ENCODE results near the gene KCNK3.

Gene KCNK3

GRCh38 chr2:26715528-26716270 lies 23.2 kb downstream of the KCNK3 start:
- no peak for DNase-seq

GRCh38 chr2:26716340-26716739 lies 23.8 kb downstream of the KCNK3 start:
- no peak for DNase-seq

DNA sequence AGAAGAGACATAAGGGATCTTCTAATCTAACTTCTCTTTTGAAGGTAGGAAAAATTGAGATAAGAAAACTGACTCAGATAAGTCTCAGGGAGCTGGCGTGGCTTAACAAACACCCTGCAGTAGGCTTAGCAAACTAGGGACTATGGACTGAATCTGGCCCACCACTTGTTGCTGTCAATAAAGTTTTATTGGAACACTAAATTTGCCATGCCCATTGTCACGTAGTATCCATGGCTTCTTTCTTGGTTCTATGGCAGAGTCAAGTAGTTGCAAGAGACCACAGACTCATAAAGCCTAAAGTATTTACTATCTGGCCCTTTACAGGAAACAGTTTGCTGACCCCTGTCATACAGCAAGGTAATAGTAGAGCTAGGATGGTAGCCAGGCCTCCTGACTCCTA lies 24.2 kb downstream of the KCNK3 start:
- no peak for DNase-seq

- DNase-seq: no peak
Measured at GRCh38 chr2:26717362-26717761, 24.8 kb downstream of the KCNK3 start.

DNA sequence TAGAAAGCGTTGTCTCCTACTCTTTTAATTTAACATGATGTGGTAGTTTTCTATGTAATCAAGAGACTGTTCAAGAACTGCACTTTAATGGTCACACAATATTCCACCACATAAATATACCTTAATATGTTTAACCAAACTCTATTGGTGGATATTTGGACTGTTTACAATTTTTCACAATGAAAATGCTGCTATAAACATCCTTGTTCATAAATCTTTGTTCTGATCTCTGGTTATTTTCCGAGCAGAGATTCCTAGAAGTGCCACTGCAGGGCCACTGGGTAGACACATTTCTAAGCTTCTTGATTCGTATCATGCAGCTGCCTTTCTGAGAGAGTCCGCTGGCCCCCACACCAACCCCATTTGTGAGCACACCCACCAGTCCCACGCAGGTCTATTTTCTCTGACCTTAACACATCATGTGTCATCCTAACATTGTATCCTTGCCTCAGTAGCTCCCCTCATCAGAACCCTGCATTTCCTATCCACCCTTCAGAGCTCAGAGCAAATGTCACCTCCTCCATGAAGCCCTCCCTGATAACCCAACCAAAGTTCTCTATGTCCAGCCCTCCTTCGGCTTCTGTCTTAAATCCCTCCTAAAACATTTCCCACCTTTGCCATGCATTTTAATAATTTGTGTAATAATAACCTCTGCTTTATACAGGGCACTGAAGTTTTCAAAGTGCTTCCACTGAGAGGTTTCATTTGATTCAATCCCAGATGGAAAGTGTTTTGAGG lies 26.6 kb downstream of the KCNK3 start:
- DNase-seq: no peak

DNA sequence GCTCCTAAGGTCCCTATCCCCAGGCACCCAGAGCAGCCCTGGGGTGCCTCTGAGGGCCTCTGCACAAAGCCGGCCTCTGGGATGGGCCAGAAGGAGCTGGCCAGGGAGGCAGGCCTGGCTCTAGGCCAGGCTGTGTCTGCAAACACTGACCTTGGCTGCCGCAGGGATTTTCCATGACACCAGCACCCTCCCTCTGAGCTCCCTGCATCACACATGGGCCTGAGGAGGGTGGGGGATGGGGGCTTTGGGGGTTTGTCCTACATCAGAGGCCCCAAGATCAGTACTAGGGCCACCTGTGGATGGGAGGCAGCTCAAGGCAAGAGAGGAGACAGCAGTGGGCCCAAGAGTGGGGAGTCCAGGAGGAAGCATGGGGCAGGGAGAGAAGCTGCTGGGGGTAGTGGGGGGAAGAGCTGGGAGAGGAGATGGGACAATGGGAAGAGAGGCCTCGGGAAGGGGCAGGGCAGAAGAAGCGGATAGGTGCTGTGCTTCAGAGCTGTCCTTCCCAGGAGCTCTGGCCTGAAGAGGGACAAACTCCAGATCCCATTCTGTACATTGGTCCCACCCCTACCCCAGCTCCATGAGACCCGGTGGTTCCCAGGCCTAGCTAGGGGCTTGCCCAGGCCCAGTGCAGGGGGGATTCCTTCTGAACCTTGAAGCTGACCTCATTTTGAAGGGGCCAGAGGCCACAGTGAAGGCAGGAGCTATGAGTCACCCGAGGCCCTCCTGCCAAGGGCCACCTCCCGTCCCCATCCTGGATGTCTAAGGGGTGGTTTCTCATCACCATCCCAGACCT lies 28.0 kb downstream of the KCNK3 start:
- peak; percentile 8 for DNase-seq

DNA sequence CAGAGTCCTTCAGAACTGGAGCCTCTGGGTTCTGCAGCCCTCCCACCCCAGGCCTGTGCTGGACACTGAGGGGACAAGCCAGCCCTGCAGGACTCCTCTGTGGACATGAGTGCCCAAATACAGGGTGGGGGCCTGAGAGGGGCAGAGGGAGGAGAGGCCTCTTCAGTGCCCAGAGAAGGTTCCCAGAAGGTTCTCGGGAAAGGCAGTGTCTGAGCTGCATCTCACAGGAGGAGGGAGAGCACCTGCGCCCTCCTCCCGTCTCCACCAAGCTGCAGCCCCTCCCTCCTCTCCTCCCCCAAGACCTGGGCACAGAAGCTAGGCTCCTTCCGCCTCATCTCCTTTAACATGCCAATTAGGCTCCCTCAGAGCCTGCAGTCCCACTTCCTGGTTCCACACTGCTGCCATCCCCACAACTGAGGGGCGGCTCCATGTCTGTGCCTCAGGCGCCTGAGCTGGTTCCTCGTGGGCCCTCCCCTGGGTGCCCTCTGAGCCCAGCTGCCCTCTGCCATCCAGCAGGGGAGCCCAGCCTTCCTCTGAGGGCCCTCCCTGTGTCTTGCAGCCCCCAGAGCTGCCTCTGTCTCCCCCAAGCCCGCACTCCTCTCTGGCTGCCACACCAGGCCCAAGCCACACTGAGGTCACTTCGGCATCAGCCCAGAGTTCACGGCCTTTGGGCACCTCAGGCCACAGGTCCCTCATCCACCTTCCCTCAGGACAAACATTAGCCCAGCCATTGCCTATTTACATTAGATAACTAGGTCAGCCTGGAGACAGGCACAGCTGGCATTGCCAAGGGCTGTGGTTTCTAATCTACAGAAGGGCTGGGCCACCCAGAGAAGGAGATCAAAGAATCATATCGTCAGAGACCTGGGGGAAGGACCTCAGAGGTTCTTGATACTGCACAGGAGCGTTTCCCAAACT lies 28.9 kb downstream of the KCNK3 start:
- no peak for DNase-seq

- DNase-seq: no peak
Measured at GRCh38 chr2:26722328-26722727, 29.8 kb downstream of the KCNK3 start.

GRCh38 chr2:26722911-26723310 lies 30.4 kb downstream of the KCNK3 start:
- no peak for DNase-seq

DNA sequence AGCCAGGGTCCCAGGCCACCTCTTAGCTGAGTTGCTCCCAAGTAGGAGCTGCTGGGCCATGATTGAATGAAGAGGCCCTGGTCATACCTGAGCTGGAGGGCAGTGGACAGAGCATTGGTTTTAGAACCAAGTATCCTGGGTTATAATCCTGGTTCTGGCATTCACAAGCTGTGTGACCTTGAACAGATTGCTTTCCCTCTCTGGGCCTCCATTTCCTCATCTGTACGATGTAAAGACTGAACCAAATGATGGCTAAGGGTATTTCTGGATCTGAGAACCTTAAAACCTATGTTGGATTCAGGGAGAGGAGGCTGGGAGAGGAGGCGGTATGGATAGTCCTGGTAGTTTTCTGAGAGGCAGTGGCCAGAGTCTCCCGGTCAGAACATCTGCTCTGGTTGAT lies 31.0 kb downstream of the KCNK3 start:
- no peak for DNase-seq

DNA sequence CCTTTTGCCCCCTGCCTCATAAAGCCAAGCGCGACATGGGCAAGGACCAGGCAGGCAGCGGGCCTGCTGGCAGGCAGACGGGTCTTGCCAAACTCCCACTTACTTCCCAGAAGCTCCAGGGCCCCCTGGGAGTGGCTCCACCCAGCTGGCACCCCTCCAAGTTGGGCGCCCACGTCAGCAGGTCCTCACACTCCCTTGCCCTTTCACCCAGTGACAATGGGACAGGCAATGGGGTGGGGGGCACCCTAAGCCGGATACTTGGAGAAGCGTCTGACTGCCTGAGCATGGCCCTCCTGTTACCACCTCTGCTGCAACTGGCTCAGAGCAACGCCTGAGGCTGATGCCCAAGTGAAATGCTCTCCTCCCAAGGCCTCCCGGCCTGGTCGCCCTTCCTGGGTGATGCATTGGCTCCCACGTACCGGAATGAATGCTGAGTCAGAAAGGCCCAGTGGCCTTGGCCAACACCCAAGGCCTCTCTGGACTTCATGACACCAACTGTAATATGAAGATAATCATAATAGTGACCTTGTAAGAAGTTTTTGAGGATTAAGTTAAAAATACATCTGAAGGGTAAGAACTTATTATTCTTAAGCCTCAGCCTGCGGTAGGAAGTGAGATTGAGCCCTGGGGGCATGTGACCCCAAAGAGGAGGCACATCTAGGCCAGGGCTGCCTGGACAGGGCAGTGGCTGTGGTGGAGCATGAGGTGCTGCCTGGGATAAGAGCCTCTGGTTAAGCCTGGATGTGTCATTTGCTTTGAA lies 31.6 kb downstream of the KCNK3 start:
- DNase-seq: no peak

DNA sequence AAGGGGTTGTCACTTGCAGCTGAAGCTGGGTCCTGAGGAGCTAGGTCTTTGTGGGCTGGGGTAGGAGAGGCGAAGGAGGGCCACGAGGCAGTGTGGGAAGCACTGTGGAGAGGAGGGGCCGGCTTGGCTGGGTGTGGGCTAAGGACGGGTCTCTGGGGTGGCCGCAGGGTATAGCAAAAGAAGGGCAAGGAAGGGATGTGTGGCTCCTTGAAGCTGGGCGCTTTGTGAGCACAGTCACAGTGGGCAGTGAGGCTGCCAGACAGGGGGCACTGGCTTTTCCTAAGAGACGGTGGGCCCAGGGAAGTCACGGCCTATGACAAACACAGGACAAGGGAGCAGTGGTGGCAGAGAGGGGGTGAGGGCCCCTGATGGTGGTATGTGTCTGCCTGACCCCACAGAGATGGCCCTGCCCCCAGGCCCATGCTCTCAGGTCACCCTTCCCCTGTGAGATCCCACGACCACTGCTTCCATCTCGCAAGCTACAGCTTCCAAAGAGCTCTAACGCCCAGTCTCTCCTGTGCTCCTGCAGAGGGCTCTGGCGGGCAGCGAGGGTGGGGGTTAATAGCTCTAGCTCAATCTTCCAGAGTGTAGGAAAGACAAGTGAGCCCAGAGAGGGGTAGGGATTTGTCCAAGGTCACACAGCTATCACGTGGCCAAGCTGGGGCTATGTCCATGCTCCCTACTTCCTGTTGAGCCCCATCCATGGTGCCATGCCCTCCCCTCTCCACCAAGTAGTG lies 32.4 kb downstream of the KCNK3 start:
- DNase-seq: no peak

- no peak for DNase-seq
Measured at GRCh38 chr2:26725521-26725820, 32.9 kb downstream of the KCNK3 start.

DNA sequence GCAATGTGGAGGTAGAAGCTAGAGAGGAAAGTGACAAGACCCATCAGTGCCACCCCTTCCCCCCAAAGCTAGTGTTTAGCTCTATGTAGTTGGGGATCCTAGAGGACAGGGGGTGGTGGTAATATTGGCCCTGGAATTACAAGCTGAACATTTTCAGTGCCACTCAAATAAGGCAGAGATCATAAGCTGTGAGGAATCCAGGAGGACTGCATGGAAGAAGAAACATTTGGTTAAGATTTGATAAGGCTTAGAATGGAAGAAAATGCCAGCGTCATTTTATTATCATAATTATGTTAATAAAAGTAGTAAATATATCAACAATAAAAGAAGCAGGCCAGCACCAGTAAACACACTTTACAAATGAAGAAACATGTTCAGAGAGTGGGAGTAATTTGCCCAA lies 33.7 kb downstream of the KCNK3 start:
- DNase-seq: no peak

DNA sequence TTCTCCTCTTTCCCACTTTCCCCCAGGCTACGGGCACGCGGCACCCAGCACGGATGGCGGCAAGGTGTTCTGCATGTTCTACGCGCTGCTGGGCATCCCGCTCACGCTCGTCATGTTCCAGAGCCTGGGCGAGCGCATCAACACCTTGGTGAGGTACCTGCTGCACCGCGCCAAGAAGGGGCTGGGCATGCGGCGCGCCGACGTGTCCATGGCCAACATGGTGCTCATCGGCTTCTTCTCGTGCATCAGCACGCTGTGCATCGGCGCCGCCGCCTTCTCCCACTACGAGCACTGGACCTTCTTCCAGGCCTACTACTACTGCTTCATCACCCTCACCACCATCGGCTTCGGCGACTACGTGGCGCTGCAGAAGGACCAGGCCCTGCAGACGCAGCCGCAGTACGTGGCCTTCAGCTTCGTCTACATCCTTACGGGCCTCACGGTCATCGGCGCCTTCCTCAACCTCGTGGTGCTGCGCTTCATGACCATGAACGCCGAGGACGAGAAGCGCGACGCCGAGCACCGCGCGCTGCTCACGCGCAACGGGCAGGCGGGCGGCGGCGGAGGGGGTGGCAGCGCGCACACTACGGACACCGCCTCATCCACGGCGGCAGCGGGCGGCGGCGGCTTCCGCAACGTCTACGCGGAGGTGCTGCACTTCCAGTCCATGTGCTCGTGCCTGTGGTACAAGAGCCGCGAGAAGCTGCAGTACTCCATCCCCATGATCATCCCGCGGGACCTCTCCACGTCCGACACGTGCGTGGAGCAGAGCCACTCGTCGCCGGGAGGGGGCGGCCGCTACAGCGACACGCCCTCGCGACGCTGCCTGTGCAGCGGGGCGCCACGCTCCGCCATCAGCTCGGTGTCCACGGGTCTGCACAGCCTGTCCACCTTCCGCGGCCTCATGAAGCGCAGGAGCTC lies 35.4 kb downstream of the KCNK3 start:
- DNase-seq: no peak

- DNase-seq: no peak
Measured at GRCh38 chr2:26729311-26729710, 36.8 kb downstream of the KCNK3 start.

- no peak for DNase-seq
Measured at GRCh38 chr2:26730549-26731344, 38.2 kb downstream of the KCNK3 start.

DNA sequence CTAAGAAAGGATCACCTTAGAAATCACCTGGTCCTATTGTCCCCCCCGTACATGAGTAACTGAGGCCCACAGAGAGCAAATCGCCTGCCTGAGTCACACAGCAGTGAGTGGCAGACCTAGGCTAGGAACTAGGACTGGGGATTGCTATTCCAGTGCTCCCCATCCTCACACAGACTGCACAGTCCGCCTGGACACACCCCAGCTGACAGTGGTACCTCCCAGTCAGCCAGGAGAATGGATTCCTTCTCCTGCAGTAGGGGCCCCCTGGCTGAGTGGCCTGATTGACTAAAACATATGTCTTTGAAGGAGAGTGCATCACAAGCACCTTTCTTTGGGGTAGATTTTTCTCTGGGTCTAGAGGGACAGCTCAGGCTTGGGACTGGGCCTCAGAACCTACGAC lies 39.2 kb downstream of the KCNK3 start:
- no peak for DNase-seq

- no peak for DNase-seq
Measured at GRCh38 chr2:26732446-26732845, 39.9 kb downstream of the KCNK3 start.
